Measurements from ENCODE around the gene PSIP1. TPM values are rescaled to one million over a fixed set of nuclear protein-coding genes. Genes with fewer than 3 reads are reported as not detected.

Gene PSIP1
- total and polyA plus RNA-seq, 8 donors, result 32.7 to 211 (median 168) TPM

GRCh38 chr9:15501803-15502202 lies 9.0 kb downstream of the PSIP1 start:
- intact Hi-C loops (cut with DNase I), result no loop called here

GRCh38 chr9:15501179-15501578 lies 9.6 kb downstream of the PSIP1 start:
- no peaks in the 10 kb centered on the region for H3K4me1 ChIP-seq
- TF ChIP-seq CTCF (IDR thresholded peaks at IDR 0.05), result no peak
- ATAC-seq, result no peak
- no peak overlapping the region for H3K4me3 ChIP-seq
- peaks cover 0 to 32% of the 10 kb centered on the region in 2 donors for H3K36me3 ChIP-seq
- no peak for DNase-seq
- intact Hi-C loops (cut with DNase I), result no loop called here
- no peak overlapping the region for H3K27ac ChIP-seq
- H3K9me3 ChIP-seq, result no peaks in the 10 kb centered on the region
- H3K27me3 ChIP-seq, result no peaks in the 10 kb centered on the region

More at GRCh38 chr9:15501803-15502202, 9.0 kb downstream of the PSIP1 start:
- Histone ChIP-seq H3K27ac (no peak overlapping the region), H3K36me3 (peaks cover 0 to 38% of the 10 kb centered on the region in 2 donors), H3K4me1 (no peaks in the 10 kb centered on the region), H3K27me3 (no peaks in the 10 kb centered on the region), H3K9me3 (no peaks in the 10 kb centered on the region), H3K4me3 (no peak overlapping the region)
- DNase-seq (no peak), ATAC-seq (no peak)
- TF ChIP-seq CTCF (IDR thresholded peaks at IDR 0.05), result no peak

GRCh38 chr9:15499139-15499538 lies 11.6 kb downstream of the PSIP1 start:
- DNase-seq (no peak), ATAC-seq (no peak)
- Histone ChIP-seq H3K36me3 (peaks cover 0 to 14% of the 10 kb centered on the region in 2 donors), H3K27ac (no peak overlapping the region), H3K4me3 (no peak overlapping the region), H3K4me1 (no peaks in the 10 kb centered on the region), H3K27me3 (no peaks in the 10 kb centered on the region), H3K9me3 (no peaks in the 10 kb centered on the region)
- intact Hi-C loops (cut with DNase I), result no loop called here
- no peak for TF ChIP-seq CTCF (IDR thresholded peaks at IDR 0.05)

- no peak overlapping the region for H3K4me3 ChIP-seq
- H3K27ac ChIP-seq, result no peak overlapping the region
- TF ChIP-seq CTCF (IDR thresholded peaks at IDR 0.05), result no peak
- H3K9me3 ChIP-seq, result no peaks in the 10 kb centered on the region
- H3K36me3 ChIP-seq, result peaks cover 0 to 14% of the 10 kb centered on the region in 2 donors
- no peaks in the 10 kb centered on the region for H3K4me1 ChIP-seq
- intact Hi-C loops (cut with DNase I), result no loop called here
- DNase-seq, result no peak
- H3K27me3 ChIP-seq, result no peaks in the 10 kb centered on the region
- no peak for ATAC-seq
Measured at GRCh38 chr9:15498246-15498995, 12.3 kb downstream of the PSIP1 start.

- H3K36me3 ChIP-seq, result peaks cover 0 to 20% of the 10 kb centered on the region in 2 donors
- intact Hi-C loops (cut with DNase I), result no loop called here
- ATAC-seq, result no peak
- no peaks in the 10 kb centered on the region for H3K27me3 ChIP-seq
- no peak for DNase-seq
- TF ChIP-seq CTCF (IDR thresholded peaks at IDR 0.05), result no peak
- H3K4me1 ChIP-seq, result no peaks in the 10 kb centered on the region
- H3K4me3 ChIP-seq, result no peak overlapping the region
- H3K9me3 ChIP-seq, result no peaks in the 10 kb centered on the region
- H3K27ac ChIP-seq, result no peak overlapping the region
Measured at GRCh38 chr9:15492485-15493150, 18.2 kb downstream of the PSIP1 start.
